ENCODE measurements around the gene HIVEP1.

- TF ChIP-seq CTCF (conservative IDR thresholded peaks at IDR 0.05) (no peak), ZFX (IDR thresholded peaks at IDR 0.05) (no peak)
Observed at GRCh38 chr6:12009180-12009685, 2.9 kb upstream of the HIVEP1 start.
